Stimulated activated naive CD4-positive, alpha-beta T cell (primary cell): ENCODE results near the gene COMTD1.

Experiments
- DNase-seq, 6 experiments: peaks; one replicate each; lab custom pipeline; 2025; lab: John Stamatoyannopoulos, UW

The COMTD1 gene

DNA sequence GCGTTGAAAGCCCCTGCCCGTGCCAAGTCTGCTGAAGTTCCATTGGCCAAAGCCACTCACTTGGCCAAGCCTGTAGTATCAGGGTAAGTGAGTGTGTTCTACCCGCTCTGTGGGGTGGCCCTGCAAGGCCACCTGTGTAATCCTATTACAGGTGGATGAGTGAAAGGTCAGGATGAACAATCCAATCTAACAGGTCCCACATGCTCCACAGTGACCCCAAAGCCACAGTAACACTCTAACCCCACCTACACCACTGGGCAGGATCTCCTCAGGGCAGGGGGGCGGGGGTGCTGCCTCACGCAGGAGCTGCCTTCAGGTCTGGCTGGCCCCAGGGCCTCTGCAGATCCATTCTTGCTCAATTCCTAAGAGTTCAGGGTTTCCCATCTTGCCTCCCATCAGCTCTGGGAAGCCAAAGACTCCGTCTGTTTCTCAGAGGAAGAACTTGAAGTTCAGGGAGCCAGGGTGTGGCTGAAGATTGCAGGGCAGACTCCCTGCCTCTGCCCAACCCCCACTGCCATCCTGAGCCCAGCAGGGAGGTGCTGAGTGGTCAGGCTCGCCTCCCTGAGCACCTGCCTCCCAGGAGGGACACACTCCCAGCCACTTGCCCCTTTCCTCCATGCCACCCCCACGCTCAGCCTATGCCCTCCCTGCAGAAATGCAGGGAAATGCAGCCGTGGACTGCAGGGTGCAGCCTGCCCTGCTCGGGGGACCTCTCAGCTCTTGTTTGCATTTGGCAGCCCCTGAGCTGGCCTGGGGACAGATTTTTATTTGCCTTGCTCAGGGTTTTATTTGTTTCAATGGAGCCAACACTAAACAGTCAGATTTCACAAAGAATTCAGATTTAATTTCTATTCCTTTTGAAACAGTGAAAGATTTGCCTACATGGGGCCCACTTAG, 9.8 kb upstream of the COMTD1 start:
- no peak for DNase-seq

DNA sequence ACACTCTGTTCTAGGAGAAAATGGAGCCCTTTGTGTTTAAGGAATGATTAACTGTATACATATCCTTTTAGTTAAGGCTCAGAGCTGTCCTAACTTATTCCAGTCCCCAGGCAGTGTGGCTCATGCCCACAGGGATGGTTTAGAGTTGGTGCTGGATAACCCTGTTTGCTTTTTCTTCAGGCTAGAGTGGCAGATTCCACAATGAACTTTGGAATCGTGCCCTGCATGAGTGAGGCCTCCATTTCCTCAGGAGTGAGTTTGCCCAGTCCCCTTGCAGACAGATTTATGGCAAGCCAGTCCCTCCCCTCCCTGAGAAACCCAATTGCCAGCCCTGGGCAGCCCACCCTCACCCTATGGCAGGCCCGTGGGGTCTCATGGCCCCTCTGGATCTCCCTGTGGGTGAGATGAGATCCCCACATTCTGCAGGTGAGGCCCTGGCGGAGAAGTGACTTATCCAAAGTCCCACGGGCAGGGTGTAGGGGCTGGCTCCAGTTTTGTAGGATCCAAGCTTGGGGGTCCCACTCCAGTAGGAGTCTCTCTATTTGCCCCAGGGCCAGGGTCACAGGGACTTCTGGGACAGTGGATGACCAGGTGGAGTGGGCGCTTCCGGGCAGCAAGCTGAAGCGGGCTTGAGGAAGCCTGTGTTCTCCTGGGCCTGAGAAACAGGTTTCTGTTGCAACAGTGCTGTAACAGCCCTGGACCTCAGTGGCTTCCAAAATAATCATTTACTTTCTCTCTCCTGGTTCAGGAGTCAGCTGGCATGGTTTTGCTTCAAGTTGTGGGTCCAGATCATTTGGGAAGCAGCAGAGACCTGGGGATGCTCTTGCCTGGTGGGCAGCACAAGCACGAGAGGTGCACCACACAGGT, 9.0 kb upstream of the COMTD1 start:
- no peak for DNase-seq

DNA sequence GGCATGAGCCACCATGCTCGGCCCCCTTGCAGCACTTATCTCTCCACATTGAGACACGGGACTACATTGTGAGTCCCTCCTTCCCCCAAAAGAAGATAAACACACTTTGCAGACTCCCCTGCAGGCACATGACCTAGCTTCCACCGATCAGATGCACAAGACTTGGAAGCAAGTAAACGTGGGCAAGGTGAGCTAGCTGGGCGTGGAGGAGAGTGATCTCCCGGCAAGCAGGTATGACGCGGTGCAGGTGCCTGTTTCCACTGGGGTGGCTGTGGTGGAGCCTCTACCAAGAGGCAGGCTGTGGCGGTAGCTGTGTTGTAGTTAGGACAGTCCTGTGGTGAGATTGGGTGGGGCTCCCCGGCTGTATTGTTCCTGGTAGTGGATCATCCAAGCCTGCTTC, 7.7 kb upstream of the COMTD1 start:
- no peak for DNase-seq

DNA sequence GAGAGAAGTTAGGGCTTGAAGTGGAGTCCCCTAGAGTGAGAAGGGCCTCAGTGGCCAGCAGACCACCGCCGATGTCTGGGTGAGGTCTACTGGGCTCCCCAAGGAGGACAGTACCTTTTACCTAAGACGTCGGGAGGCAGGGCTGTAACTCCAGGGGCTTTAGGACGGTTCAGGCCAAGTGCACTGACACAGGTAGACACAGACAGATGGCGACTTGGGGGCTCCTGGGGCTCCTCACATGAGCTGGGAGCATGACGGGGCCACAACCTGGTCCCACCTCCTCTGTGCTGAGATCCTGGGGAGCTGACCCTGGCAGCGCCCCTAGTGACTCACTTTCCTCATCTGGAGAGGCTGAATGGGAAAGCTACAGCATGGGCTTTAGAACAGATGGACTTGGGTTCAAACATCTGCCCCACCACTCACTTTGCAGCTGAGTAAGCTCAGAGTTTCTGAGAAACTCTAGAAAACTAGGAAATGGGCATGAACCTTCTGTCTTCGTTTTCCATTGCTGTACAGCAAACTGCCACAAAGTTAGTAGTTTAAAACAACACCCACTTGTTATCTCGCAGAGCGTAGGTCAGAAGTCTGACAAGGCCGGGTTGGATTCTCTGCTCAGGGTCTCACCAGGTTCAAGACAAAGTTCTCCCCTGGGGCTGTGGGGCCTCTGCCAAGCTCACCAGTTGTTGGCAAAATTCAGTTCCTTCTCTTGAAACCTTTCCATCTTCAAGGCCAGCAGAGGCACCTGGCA, 4.7 kb upstream of the COMTD1 start:
- DNase-seq: no peak

DNA sequence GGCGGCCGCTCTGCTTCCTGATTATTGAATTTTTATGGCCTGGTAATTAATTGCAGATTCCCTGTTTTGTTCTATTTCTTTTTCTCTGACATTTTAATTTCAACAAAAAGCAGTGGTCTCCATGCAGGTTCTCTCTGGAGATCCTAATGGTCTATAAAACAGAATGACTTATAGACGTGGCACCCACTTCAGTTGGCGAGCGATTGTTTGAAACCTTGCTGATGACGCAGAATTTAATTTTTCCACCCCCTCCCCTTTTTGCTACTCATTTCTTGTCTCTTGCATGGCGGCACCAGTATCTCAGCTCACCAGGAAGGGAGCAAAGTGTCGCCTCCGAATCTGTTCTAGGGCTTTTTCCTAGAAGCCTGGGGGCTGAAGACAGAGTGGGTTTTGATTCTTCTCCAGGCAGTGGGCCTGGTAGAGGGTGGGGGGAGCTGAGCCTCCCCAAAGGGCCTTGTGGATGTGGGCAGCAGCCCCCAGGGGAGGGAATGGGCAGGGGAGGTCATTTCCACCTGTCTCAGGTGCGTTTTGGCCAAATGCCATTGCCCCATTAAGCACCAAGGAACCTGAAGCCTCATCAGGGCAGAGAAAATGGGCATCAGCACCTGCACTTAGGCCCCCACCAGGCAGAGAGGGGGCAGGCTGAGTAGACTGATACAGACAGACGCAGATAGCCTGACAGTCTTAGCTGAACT, 3.5 kb upstream of the COMTD1 start:
- no peak for DNase-seq

DNA sequence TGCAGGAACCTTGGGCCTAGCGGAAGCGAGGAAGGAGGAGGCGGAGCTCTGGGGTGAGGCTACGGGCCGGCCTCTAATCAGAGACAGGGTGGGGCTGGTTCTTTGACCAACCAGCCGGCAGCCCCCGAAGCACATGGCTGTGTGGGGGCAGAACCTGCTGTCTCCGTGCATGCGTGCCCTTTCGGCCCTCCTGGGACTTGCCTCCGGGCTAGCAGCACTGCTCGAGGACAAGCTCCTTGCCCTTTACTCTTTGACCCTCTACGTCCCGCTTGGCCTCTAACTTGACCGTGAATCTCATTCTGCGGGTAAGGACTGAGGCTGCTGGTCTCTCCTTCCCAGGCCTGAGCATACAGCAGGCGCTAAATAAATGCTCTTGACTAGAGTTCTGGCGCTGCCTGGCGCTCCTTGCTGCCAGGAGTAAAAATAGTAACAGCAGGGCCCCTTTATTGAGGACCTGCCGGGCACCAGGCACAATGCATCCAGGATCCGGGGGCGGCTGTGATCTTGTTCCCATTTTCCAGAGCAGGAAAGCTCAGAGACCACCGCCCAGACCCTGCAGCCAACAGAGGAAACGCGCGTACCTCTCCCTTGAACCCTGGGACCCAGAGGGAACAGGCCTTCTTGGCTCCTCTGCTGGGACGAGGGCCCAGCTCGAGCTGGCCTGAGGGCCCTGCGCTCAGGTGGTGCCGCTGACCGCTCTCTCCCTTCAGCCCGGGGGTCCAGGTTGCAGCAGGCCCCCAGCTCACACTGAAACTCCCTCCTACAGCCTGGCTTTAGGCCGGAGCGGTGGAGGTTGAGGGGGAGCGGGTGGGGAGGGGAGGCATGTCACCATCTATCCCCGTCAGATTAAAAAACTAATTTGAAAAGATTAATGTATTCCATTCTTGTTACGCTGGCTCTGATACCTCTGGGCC, 2.7 kb upstream of the COMTD1 start:
- DNase-seq: no peak

DNA sequence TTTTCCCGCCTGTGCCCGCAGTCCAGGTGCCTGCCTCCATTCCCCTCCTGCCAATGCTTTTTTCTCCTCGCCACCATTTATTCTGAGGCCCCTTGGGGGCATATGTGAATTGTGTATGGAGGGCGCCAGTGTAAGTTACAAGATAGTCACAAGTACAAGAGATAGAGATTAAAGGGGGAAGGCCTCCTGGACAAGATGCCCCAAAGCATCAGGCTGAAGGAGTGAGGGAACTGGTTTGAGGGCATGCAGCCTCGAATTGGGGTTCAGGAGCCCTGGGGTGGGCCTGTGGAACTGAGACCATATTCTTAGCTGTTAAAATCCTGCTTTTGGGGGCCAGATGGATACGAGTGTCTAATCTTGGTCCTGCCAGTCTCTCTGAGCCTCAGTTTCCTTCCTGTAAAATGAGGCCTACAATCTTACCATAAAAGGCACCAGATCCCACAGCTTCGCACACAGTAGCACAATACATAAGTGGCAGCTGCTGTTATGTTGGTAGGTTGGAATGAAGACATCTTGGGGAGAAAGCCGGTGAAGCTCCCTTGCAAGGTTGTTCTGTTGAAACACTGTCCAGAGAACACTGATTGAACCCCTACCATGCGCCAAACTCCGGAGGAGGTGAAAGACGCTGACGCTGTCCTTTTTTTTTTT, 545 bp upstream of the COMTD1 start:
- DNase-seq: no peak

DNA sequence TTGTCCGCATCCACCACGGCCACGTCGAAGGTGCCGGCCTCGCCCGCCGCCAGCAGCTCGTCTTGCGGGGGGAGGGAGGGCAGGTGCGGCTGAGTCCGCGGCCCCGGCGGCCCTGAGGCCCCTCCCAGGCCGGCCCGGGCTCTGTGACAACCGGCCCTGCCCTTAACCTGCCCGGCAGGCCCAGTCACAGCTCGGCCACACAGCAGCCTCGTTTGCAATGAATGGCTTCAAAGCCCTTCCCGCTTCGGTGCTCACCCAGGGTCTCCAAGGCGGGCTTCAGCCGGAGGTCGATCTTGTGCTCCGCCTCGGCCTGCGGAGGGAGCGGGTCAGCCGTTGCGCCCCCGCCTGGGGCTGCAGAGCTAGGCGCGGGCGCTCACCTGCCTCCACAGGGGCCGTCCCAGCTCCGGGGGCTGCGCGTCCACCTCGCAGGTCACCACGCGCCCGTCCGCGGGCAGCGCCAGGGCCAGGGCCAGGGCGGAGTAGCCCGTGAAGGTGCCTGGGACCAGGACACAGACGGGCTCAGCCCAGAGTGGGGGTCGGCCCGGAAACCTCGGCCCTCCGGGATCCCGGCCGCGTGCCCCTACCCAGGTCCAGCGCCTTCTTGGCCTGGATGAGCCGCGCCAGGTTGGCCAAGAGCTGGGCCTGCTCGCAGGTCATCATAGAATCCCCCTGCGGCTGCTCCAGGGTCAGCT, 928 bp downstream of the COMTD1 start:
- peak in 4 of 6 experiments; percentile 35 to 46 (median 41) for DNase-seq

DNA sequence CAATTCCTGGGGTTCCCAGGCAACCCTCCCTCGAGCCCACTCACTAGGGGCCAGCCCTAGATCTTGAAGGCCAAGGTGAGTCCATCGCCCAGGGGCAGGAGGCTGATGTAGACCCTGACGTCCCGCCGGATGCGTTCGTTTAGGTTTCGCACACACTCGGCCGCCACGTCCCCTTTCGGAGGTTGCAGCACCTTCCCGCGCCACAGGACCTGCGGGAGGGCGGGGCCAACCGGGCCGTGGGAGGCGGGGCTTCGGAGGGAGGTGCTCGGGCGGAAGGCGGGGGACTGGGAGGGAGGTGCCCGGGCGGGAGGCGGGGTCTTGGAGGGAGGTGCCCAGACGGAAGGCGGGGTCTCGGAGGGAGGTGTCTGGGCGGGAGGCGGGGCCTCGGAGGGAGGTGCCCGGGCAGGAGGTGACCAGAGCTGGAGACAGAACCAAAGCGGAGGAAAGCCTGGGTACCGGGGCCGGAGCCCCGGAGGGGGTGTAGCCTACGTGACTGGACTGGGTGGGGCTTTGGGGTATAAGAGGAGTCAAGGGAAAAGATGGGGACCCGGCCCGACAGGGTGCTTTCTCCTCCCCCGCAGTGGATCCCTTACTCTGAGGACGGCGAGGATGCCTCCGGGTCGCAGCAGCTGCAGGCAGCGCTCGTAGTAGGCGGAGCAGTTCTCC, 1.6 kb downstream of the COMTD1 start:
- peak; percentile 96 to 98 (median 98) for DNase-seq

DNA sequence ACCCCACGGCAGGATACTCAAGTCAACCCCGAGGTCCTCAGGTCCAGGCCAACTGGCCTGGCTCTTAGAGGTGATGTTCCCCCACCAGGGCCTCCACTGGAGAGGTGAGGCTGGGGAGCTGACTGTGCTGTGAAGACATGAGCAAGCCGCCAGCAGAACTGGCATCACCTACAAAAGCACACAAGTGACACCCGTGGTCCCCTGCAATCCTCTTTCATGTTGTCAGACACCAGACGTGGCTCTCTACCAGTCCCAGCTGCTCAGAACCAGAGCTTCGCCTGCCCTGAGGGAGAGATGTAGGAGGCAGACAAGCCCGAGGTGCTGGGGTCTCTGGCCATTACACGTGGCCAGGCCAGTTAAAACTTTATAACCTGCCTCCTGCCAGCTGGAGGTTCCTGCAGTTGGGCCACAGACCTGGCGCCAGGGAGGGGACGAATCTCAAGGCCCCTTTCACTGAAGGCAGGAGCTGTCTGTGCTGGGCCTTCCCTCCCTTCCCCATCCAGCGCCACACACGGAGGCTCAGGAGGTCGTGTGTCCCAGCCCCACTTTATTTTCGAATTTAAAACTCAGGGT, 2.2 kb downstream of the COMTD1 start:
- peak in 2 of 6 experiments; percentile 17 to 21 for DNase-seq

DNA sequence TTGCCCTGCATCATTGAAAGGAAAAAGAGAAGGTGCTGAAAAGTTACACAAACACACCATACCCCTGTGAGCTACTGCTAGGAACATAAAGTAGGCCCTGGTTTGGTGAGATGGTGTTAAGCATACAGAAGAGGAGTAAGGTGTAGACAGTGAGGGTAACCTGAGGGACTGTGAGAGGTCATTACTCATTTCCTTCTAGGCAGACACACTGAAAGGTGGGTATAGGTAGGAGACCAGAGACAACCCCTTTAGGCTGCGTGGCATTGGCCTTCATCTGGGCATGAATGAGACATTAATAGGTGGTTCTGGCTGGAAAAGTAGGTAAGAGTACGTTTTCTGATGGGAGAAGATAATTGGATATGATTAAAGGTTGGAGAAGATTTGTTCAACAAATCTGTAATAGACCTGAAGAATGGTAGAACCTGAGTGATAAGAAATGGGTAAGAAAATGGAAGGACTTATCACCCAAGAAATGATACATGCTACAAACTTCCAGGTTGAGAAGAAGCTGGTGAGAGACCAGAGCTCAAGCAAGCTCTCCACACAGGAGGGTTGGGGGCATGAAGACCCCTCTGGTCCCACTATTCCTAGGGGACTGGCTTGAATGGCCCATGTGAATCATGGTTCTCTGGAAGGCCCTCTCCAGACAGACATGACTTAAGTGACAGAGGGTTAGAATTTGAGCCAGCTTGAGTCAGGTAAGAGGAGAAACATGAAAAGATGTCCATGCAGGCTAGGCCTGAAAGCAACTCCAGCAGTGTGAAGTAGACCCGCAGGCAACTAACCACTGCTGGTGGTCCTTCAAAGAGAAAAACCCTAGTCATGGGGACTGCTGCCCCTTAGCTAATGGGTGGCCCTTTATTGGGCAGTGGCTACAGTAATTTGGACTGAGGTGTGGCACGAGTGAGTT, 3.8 kb downstream of the COMTD1 start:
- DNase-seq: no peak

DNA sequence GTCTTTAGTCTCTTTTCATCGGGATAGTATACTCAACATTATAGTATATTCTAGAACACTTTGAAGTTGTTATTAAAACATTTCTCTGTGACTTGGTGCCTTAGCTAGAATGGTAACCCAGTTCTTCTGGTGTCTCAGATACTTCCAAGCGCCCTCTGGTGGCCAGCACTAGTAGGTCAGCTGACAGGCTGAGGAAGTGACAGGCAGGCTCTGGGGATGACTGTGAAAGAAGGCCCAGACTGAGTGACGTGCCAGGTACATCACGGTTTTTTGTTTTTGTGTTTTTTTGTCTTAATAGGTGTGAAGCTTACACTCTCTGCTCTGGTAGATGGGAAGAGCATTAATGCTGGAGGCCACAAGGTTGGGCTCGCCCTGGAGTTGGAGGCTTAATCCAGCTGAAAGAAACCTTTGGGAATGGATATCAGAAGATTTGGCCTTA, 5.1 kb downstream of the COMTD1 start:
- DNase-seq: peak; percentile 81 to 93 (median 91)

DNA sequence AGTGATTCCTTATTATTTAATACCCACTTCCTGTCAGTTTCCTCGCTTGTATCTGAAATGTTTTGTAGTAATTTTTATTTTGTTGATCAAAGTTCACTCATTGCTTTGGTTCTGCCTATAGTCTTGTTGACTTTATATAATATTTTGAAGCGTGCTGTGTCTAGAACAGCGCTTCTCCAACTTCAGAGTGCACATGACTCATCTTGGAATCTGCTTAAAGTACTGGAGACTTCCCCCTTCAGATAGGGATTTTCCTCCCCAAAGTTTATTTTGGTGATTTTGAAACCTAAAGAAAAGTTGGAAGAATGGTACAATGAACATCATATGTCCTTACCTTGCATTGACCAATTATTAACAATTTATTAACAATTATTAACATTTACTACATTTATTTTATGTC, 5.8 kb downstream of the COMTD1 start:
- DNase-seq: no peak

DNA sequence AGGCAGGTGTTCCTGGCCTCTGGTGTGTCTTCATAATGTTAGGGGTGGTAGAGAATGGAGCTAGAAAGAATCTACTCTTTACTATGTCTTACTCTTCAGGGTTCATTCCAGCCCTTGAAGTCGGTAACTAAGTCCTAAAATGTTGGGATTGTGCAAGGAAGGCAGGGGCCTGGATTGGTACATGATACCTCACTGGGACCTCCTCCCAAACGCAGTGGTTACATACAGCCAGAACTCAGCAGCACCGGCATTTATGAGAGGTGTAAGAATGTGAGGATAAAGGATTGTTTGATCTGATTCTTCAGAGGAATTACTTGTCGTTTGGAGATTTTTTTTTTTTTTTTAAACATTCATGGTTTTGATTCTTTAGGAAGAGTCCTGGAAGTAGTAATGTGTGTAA, 6.9 kb downstream of the COMTD1 start:
- no peak for DNase-seq

DNA sequence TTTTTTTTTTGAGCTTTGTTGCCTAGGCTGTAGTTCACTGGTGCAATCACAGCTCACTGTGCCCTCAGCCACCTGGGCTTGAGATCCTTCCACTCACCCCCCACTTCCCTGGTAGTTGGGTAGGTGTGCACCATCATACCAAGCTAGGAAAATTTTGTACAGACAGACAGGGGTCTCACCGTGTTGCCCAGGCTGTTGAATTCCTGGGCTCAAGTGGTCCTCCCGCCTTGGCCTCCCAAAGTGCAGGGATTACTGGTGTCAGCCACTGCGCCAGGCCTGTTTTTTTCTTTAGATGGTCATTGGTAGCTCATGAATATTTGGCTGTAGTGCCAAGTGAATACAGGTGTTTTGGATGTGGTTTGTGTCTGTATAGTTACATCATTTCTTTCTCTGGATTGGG, 7.5 kb downstream of the COMTD1 start:
- no peak for DNase-seq

DNA sequence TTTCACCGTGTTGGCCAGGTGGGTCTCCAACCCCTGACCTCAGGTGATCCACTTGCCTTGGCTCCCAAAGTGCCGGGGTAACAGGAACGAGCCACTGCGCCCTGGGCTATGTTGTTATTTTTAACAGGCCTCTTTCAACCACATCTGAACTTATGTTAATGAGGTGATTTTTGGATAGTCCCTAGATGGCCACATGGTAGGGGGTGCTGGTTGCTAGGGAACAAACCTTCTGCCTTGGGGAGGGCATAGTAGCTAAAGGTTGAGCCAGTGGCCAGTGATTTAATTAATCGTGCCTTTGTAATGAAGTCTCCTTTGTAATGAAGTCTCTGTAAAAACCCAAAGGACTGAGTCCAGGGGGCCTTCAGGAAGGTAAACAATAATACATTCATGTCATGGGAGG, 9.1 kb downstream of the COMTD1 start:
- DNase-seq: no peak

DNA sequence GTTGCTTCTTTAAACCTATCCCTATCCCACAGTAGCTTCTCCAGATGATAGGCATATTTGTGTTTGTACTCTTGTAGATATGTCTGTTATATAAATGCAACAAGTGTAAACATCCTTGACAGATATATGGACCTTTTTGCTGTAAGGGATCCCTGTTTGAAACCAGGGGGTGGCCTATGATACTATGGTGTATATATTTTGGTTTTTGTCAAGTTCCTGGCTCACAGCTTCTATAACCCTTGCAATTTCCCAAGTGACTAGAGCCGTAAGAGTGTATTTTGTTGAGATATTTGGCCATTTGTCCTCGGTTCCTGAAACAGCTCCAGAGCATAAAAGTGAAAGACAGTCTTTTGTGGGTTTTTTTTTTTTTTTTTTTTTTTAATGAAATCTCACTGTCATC, 9.7 kb downstream of the COMTD1 start:
- DNase-seq: no peak
